Measurements from ENCODE around the gene RFX3. TPM values are rescaled to one million over a fixed set of nuclear protein-coding genes. Genes with fewer than 3 reads are reported as not detected.

RFX3 gene
- total RNA-seq, 4 donors from 2014 or later: 2.1 to 11.5 (median 7.3) TPM

DNA sequence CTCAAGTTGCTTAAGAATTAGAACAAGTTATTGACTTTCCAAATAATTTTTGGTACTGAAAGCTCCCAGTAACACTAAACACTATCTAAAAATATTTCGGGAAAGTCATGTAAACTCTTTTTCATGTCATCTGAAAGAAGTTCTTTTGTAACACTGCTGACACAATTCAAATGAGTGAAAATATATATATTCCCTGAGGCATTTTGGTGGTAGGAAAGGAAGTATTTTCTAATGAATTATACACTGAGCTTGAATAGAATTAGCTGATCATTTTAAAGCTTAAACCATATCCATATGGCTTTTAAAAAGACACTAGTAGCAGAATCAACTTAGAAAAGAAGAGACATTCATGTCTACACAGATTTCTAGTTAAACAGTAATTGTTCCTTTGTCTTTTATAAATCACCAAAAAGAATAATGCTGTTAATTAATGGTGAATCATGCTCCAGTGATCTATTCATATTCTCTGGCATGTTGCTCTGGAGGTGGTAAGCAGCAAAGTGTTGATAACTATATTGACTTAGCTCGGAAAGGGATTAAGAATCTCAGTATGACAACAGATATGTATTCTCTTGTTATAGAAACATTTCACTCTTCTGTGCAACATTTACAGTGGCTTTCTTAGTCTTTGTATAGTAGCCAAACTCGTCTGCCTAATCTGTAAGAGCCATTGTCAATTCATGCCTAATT lies 27.4 kb upstream of the RFX3 start:
- intact Hi-C loops (cut with DNase I; ENCODE audit: low total_unique reads) (no loop called here), in situ Hi-C loops (cut with MboI; ENCODE audit: low sequenced_read_pairs in 4 of 4) (loop anchor here in 1 of 4 donors (25.0 kb wide), 1 partner anchor 91 kb away; no protein-coding TSS in a partner anchor)
- Histone ChIP-seq H3K4me3 (no peak overlapping the region), H3K9me3 (no peaks in the 10 kb centered on the region), H3K27ac (no peak overlapping the region), H3K4me1 (no peaks in the 10 kb centered on the region), H3K36me3 (peaks cover 0 to 17% of the 10 kb centered on the region in 2 donors), H3K27me3 (no peaks in the 10 kb centered on the region)
- TF ChIP-seq, protein P1, sequence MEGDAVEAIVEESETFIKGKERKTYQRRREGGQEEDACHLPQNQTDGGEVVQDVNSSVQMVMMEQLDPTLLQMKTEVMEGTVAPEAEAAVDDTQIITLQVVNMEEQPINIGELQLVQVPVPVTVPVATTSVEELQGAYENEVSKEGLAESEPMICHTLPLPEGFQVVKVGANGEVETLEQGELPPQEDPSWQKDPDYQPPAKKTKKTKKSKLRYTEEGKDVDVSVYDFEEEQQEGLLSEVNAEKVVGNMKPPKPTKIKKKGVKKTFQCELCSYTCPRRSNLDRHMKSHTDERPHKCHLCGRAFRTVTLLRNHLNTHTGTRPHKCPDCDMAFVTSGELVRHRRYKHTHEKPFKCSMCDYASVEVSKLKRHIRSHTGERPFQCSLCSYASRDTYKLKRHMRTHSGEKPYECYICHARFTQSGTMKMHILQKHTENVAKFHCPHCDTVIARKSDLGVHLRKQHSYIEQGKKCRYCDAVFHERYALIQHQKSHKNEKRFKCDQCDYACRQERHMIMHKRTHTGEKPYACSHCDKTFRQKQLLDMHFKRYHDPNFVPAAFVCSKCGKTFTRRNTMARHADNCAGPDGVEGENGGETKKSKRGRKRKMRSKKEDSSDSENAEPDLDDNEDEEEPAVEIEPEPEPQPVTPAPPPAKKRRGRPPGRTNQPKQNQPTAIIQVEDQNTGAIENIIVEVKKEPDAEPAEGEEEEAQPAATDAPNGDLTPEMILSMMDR (IDR thresholded peaks at IDR 0.05 in 4 of 5, conservative IDR thresholded peaks at IDR 0.05 in 1 of 5): no peak
- no peak for TF ChIP-seq POLR2A (IDR thresholded peaks at IDR 0.05)
- DNase-seq (no peak), ATAC-seq (no peak)

DNA sequence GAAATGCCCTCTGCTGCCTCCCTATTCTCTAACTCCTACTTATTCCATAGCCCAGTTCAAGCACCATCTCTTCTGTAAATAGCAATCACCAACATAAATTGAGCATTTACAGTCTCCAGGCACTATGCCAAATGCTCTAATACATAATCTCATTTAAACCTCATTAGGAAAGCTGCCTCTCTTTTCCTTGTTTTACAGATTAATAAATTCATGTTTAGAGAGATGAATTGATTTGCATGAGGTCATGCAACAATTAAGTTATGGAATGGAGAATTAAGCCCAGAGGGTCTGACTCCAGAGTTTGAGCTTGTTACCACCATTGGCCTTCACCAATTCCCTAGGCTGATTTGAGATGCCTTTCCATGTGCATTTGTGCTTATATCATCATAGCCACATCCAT lies 23.4 kb upstream of the RFX3 start:
- TF ChIP-seq, protein P1 (IDR thresholded peaks at IDR 0.05 in 4 of 5, conservative IDR thresholded peaks at IDR 0.05 in 1 of 5): no peak
- TF ChIP-seq POLR2A (IDR thresholded peaks at IDR 0.05): no peak
- H3K36me3 ChIP-seq: peaks cover 0 to 26% of the 10 kb centered on the region in 2 donors
- no peak overlapping the region for H3K4me3 ChIP-seq
- no peaks in the 10 kb centered on the region for H3K27me3 ChIP-seq
- intact Hi-C loops (cut with DNase I; ENCODE audit: low total_unique reads): no loop called here
- no peaks in the 10 kb centered on the region for H3K4me1 ChIP-seq
- ATAC-seq (no peak), DNase-seq (no peak)
- H3K27ac ChIP-seq: no peak overlapping the region
- no peaks in the 10 kb centered on the region for H3K9me3 ChIP-seq
- in situ Hi-C loops (cut with MboI; ENCODE audit: low sequenced_read_pairs in 4 of 4): loop anchor here in 1 of 4 donors (25.0 kb wide), 1 partner anchor 312 kb away; no protein-coding TSS in a partner anchor

DNA sequence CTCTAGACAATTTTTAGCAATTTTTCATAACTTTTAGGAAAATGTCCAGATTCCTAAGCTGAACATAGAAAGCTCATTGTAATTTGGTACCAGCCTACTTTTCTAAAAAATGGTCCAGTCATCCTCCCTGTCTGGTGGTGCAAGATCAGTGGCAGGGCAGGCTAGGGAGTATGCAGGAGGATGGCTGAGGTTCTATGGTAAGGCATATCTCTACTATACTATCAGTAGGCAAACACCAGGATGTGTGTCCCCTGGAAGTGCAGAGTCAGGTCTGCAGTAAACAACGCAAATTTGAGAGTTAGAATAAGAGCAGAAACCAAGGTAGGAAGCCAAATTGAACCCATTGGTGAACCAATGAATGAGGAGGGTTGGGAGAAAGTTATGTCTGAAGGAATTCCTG lies 22.8 kb upstream of the RFX3 start:
- Histone ChIP-seq H3K4me1 (no peaks in the 10 kb centered on the region), H3K36me3 (peaks cover 0 to 24% of the 10 kb centered on the region in 2 donors), H3K27ac (no peak overlapping the region), H3K4me3 (no peak overlapping the region), H3K9me3 (no peaks in the 10 kb centered on the region), H3K27me3 (no peaks in the 10 kb centered on the region)
- TF ChIP-seq POLR2A (IDR thresholded peaks at IDR 0.05): no peak
- TF ChIP-seq, protein P1 (IDR thresholded peaks at IDR 0.05 in 4 of 5, conservative IDR thresholded peaks at IDR 0.05 in 1 of 5): no peak
- DNase-seq (no peak), ATAC-seq (no peak)
- in situ Hi-C loops (cut with MboI; ENCODE audit: low sequenced_read_pairs in 4 of 4): loop anchor here in 1 of 4 donors (25.0 kb wide), 1 partner anchor 311 kb away; no protein-coding TSS in a partner anchor
- intact Hi-C loops (cut with DNase I; ENCODE audit: low total_unique reads): no loop called here

DNA sequence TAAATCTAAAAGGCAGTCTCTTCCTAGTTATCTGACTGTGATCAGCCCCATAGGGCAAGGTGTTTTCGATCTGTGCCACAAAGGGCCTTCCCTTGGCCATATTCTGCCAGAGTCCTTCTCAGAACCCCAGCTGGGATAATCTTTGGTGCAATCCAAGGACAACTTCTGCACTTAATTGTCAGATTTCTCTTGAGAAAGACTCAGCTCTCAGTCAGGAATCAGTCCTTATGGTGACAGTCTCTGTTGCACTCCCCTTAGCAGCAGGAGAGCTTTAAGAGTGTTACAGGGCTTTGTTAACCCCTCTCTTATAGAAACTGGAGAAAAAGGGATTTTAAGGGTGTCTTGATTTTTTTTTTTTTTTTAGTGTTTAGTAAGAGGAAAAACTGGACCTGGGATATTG lies 15.4 kb upstream of the RFX3 start:
- in situ Hi-C loops (cut with MboI; ENCODE audit: low sequenced_read_pairs in 4 of 4) (loop anchor here in 1 of 4 donors (25.0 kb wide), 1 partner anchor 304 kb away; no protein-coding TSS in a partner anchor), intact Hi-C loops (cut with DNase I; ENCODE audit: low total_unique reads) (no loop called here)
- Histone ChIP-seq H3K9me3 (no peaks in the 10 kb centered on the region), H3K27ac (no peak overlapping the region), H3K27me3 (no peaks in the 10 kb centered on the region), H3K4me3 (no peak overlapping the region), H3K36me3 (no peaks in the 10 kb centered on the region), H3K4me1 (no peaks in the 10 kb centered on the region)
- ATAC-seq (no peak), DNase-seq (no peak)
- TF ChIP-seq, protein P1 (IDR thresholded peaks at IDR 0.05 in 4 of 5, conservative IDR thresholded peaks at IDR 0.05 in 1 of 5): no peak
- no peak for TF ChIP-seq POLR2A (IDR thresholded peaks at IDR 0.05)

All from gastrocnemius medialis (tissue), 4 donors.